MCF 10A (cell line): ENCODE measurements around the gene INTS3. TPM values are rescaled to one million over a fixed set of nuclear protein-coding genes. Genes with fewer than 3 reads are reported as not detected.

Experiments
- BruUV-seq: library from RNA; stranded (reverse); fragments of 400-500 nt; replicated peaks from 2 replicates; lab custom pipeline; 2021; lab: Mats Ljungman, UMichigan
- CTCF ChIA-PET: fragments of 300-600 bp; sonication (Branson Sonifier 250); formaldehyde crosslinking; extraction: SDS; loops from one replicate; lab custom pipeline; 2021; ENCODE audit warnings: antibody characterized with exemption, inconsistent platforms; lab: Yijun Ruan, JAX
- POLR2A ChIA-PET: fragments of 300-600, 350-650 bp; sonication (Branson Sonifier 250); formaldehyde crosslinking; extraction: SDS; loops from one replicate; lab custom pipeline; 2020; ENCODE audit warnings: antibody characterized with exemption, inconsistent platforms; lab: Yijun Ruan, JAX
- DNase-seq: peaks from one replicate; pipeline ENCODE4 v3.0.0-alpha.2; 2018; ENCODE audit not compliant: unreplicated experiment
- H3K27ac Mint-ChIP-seq: one replicate; pipeline ENCODE4 v1.8.0; 2022; ENCODE audit warnings: mild to moderate bottlenecking, low read depth, mixed read lengths; ENCODE audit not compliant: unreplicated experiment
- H3K27me3 Mint-ChIP-seq: one replicate; pipeline ENCODE4 v1.8.0; 2022; ENCODE audit warnings: mixed read lengths; ENCODE audit not compliant: insufficient read depth, unreplicated experiment
- H3K36me3 Mint-ChIP-seq: one replicate; pipeline ENCODE4 v1.8.0; 2022; ENCODE audit warnings: mild to moderate bottlenecking, moderate library complexity, mixed read lengths; ENCODE audit not compliant: insufficient read depth, unreplicated experiment
- H3K4me1 Mint-ChIP-seq: one replicate; pipeline ENCODE4 v1.8.0; 2022; ENCODE audit warnings: mixed read lengths; ENCODE audit not compliant: insufficient read depth, unreplicated experiment
- H3K4me3 Mint-ChIP-seq: one replicate; pipeline ENCODE4 v1.8.0; 2022; ENCODE audit warnings: mild to moderate bottlenecking, moderate library complexity, mixed read lengths; ENCODE audit not compliant: unreplicated experiment
- H3K9me3 Mint-ChIP-seq: one replicate; pipeline ENCODE4 v1.8.0; 2022; ENCODE audit warnings: mixed read lengths; ENCODE audit not compliant: unreplicated experiment
- intact Hi-C: fragments of 100-400 bp; cut with micrococcal nuclease; formaldehyde crosslinking; loops from 2 replicates; pipeline ENCODE4 v1.14.1; 2022
- total RNA-seq: library from RNA; stranded (reverse); gene quantifications from 2 replicates; pipeline ENCODE4 v1.2.3, GENCODE V29; 2022
- TF ChIP-seq, protein P1 (sequence below): fragments of 200-600 bp; IDR thresholded peaks from one replicate; pipeline ENCODE4 v1.8.0; 2022; ENCODE audit warnings: antibody characterized with exemption, mild to moderate bottlenecking; ENCODE audit not compliant: unreplicated experiment

INTS3 gene
- total RNA-seq, 1 experiment from 2014 or later, result 68.7 TPM

GRCh38 chr1:153771841-153772593 lies 44.2 kb downstream of the INTS3 start:
- Mint-ChIP-seq H3K27me3 (no peaks in the 10 kb centered on the region), H3K36me3 (peaks cover 40% of the 10 kb centered on the region), H3K9me3 (no peaks in the 10 kb centered on the region), H3K4me3 (no peak overlapping the region), H3K27ac (no peak overlapping the region), H3K4me1 (peaks cover 22% of the 10 kb centered on the region)
- ChIA-PET CTCF (interaction anchor here (0.6 to 1.0 kb wide), 5 partner anchors 9 to 1133 kb away, joined by 3 to 4 read pairs (median 3); no protein-coding TSS in a partner anchor), POLR2A (interaction anchor here (0.7 to 1.3 kb wide), 3 partner anchors 12 to 214 kb away, joined by 3 to 4 read pairs (median 3); no protein-coding TSS in a partner anchor)
- TF ChIP-seq, protein P1, sequence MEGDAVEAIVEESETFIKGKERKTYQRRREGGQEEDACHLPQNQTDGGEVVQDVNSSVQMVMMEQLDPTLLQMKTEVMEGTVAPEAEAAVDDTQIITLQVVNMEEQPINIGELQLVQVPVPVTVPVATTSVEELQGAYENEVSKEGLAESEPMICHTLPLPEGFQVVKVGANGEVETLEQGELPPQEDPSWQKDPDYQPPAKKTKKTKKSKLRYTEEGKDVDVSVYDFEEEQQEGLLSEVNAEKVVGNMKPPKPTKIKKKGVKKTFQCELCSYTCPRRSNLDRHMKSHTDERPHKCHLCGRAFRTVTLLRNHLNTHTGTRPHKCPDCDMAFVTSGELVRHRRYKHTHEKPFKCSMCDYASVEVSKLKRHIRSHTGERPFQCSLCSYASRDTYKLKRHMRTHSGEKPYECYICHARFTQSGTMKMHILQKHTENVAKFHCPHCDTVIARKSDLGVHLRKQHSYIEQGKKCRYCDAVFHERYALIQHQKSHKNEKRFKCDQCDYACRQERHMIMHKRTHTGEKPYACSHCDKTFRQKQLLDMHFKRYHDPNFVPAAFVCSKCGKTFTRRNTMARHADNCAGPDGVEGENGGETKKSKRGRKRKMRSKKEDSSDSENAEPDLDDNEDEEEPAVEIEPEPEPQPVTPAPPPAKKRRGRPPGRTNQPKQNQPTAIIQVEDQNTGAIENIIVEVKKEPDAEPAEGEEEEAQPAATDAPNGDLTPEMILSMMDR, result peak; percentile 21
- no TSS peak for BruUV-seq
- intact Hi-C loops, result no loop called here
- DNase-seq, result no peak

- no peak for DNase-seq
- ChIA-PET POLR2A (interaction anchor here (0.7 to 1.1 kb wide), 3 partner anchors 18 to 501 kb away, joined by 3 read pairs; no protein-coding TSS in a partner anchor), CTCF (interaction anchor here (0.7 to 1.2 kb wide), 3 partner anchors 10 to 213 kb away, joined by 3 to 5 read pairs (median 4); partner anchors contain the start of gene RAB13)
- Mint-ChIP-seq H3K4me3 (no peak overlapping the region), H3K36me3 (peaks cover 27% of the 10 kb centered on the region), H3K4me1 (peaks cover 35% of the 10 kb centered on the region), H3K27ac (peak overlapping the region; percentile 68), H3K27me3 (no peaks in the 10 kb centered on the region), H3K9me3 (no peaks in the 10 kb centered on the region)
- intact Hi-C loops, result no loop called here
- BruUV-seq, result TSS peak; percentile 72
- TF ChIP-seq, protein P1, result no peak
Observed at GRCh38 chr1:153773096-153773921, 45.5 kb downstream of the INTS3 start.

- Mint-ChIP-seq H3K36me3 (peaks cover 19% of the 10 kb centered on the region), H3K4me3 (peak overlapping the region; percentile 70), H3K27ac (peak overlapping the region; percentile 68), H3K27me3 (no peaks in the 10 kb centered on the region), H3K9me3 (no peaks in the 10 kb centered on the region), H3K4me1 (peaks cover 36% of the 10 kb centered on the region)
- no peak for DNase-seq
- ChIA-PET POLR2A (interaction anchor here (0.7 to 3.2 kb wide), 7 partner anchors 9 to 500 kb away, joined by 3 to 26 read pairs (median 6); partner anchors contain the start of genes CHTOP and CREB3L4), CTCF (interaction anchor here (0.7 to 1.2 kb wide), 2 partner anchors 13 to 213 kb away, joined by 3 to 5 read pairs; partner anchors contain the start of gene RAB13)
- no TSS peak for BruUV-seq
- TF ChIP-seq, protein P1, result no peak
- intact Hi-C loops, result no loop called here
Observed at GRCh38 chr1:153774026-153774595, 46.3 kb downstream of the INTS3 start.
